Natural killer cell (primary cell): ENCODE data around the gene PCIF1. TPM values are rescaled to one million over a fixed set of nuclear protein-coding genes. Genes with fewer than 3 reads are reported as not detected.

Experiments used
- ATAC-seq, 3 donors: fragments of 150-1000 bp in 2 of 3; fragments of 200-7000 bp in 1 of 3; cut with Tn5 transposase; 1 replicate in 1 of 3; 2 replicates in 2 of 3; pipeline ENCODE4 v1.10.0; 2021; ENCODE audit warnings: mild to moderate bottlenecking in 2 of 3, moderate library complexity in 2 of 3
- DNase-seq, 2 donors: peaks; one replicate each; pipeline versions ENCODE4 v3.0.0 to v3.0.0-alpha.2; 2013 to 2021; ENCODE audit warnings: mixed read lengths in 1 of 2
- H3K27ac ChIP-seq: one replicate; pipeline ENCODE4 v1.5.1; 2013; ENCODE audit warnings: mild to moderate bottlenecking, low read length
- H3K27me3 ChIP-seq: one replicate; pipeline ENCODE4 v1.6.1; 2013; ENCODE audit warnings: low read length; ENCODE audit not compliant: control insufficient read depth, insufficient read depth
- H3K36me3 ChIP-seq: one replicate; pipeline ENCODE4 v1.6.1; 2013; ENCODE audit warnings: low read length; ENCODE audit not compliant: control insufficient read depth, insufficient read depth
- H3K4me1 ChIP-seq: one replicate; pipeline ENCODE4 v1.6.1; 2013; ENCODE audit warnings: low read length; ENCODE audit not compliant: control insufficient read depth, insufficient read depth
- H3K4me3 ChIP-seq: one replicate; pipeline ENCODE4 v1.5.1; 2013; ENCODE audit warnings: low read length
- H3K9me3 ChIP-seq: one replicate; pipeline ENCODE4 v1.6.1; 2013; ENCODE audit warnings: low read length; ENCODE audit not compliant: control insufficient read depth, insufficient read depth
- H3K27ac Mint-ChIP-seq, 2 donors: one replicate each; pipeline ENCODE4 v1.8.0; 2022; ENCODE audit warnings: mild to moderate bottlenecking in 2 of 2, mixed read lengths in 2 of 2, moderate library complexity in 1 of 2
- H3K27me3 Mint-ChIP-seq, 2 donors: one replicate each; pipeline ENCODE4 v1.8.0; 2022; ENCODE audit warnings: low read depth in 2 of 2, mixed read lengths in 2 of 2
- H3K36me3 Mint-ChIP-seq: one replicate; pipeline ENCODE4 v1.8.0; 2022; ENCODE audit warnings: mixed read lengths
- H3K4me1 Mint-ChIP-seq, 2 donors: one replicate each; pipeline ENCODE4 v1.8.0; 2022; ENCODE audit warnings: mixed read lengths in 2 of 2
- H3K4me3 Mint-ChIP-seq: one replicate; pipeline ENCODE4 v1.8.0; 2022; ENCODE audit warnings: mild to moderate bottlenecking, moderate library complexity, mixed read lengths
- H3K9me3 Mint-ChIP-seq, 2 donors: one replicate each; pipeline ENCODE4 v1.8.0; 2022; ENCODE audit warnings: mixed read lengths in 2 of 2
- CTCF ChIP-seq: fragments of 200-600 bp; IDR thresholded peaks from one replicate; pipeline ENCODE4 v1.8.0; 2022; ENCODE audit warnings: antibody characterized with exemption
- WGBS: methylation state at CpG from one replicate; pipeline ENCODE4 v1.1.7; 2013; ENCODE audit warnings: missing lambda C conversion rate; ENCODE audit not compliant: insufficient coverage; 5-methylcytosine and 5-hydroxymethylcytosine counted together
- intact Hi-C: fragments of 100-400 bp; cut with micrococcal nuclease; formaldehyde crosslinking; loops from one replicate; pipeline ENCODE4 v1.14.2; 2022
- total RNA-seq, 4 donors: library from RNA; stranded (reverse); fragments of 120-200 nt in 1 of 4; gene quantifications; one replicate each; pipeline versions ENCODE4 v1.2.3 to v1.2.4, GENCODE V29; 2013 to 2022

The PCIF1 gene
- total RNA-seq, 3 donors from 2014 or later (not counting 1 experiment from before 2014, with no cell fraction given): 72.0 to 85.1 (median 73.3) TPM

GRCh38 chr20:45894797-45895196, 39.7 kb upstream of the PCIF1 start:
- peaks cover 5 to 24% of the 10 kb centered on the region in 2 donors for H3K4me1 Mint-ChIP-seq
- intact Hi-C loops: no loop called here

GRCh38 chr20:45896641-45897161, 37.8 kb upstream of the PCIF1 start:
- DNase-seq (no peak), ATAC-seq (no peak)
- no peaks in the 10 kb centered on the region for H3K27me3 ChIP-seq
- Mint-ChIP-seq H3K27ac (no peak overlapping the region), H3K36me3 (no peaks in the 10 kb centered on the region), H3K27me3 (no peaks in the 10 kb centered on the region), H3K9me3 (no peaks in the 10 kb centered on the region), H3K4me3 (no peak overlapping the region), H3K4me1 (peaks cover 0 to 11% of the 10 kb centered on the region in 2 donors)
- intact Hi-C loops: no loop called here
- no peak overlapping the region for H3K4me3 ChIP-seq
- peaks cover 22% of the 10 kb centered on the region for H3K4me1 ChIP-seq
- H3K27ac ChIP-seq: no peak overlapping the region
- TF ChIP-seq CTCF: no peak
- peaks cover 17% of the 10 kb centered on the region for H3K36me3 ChIP-seq
- H3K9me3 ChIP-seq: no peaks in the 10 kb centered on the region
- 96% methylated on average over 14 of the region's 14 CpGs for WGBS

More at GRCh38 chr20:45894797-45895196, 39.7 kb upstream of the PCIF1 start:
- Mint-ChIP-seq H3K36me3 (no peaks in the 10 kb centered on the region), H3K27me3 (no peaks in the 10 kb centered on the region), H3K4me3 (no peak overlapping the region), H3K9me3 (no peaks in the 10 kb centered on the region), H3K27ac (no peak overlapping the region)
- WGBS: 79% methylated on average over 12 of the region's 12 CpGs
- no peak for DNase-seq
- no peak for ATAC-seq
- no peak for TF ChIP-seq CTCF
- Histone ChIP-seq H3K27ac (no peak overlapping the region), H3K9me3 (no peaks in the 10 kb centered on the region), H3K4me3 (no peak overlapping the region), H3K27me3 (no peaks in the 10 kb centered on the region), H3K4me1 (peaks cover 38% of the 10 kb centered on the region), H3K36me3 (peaks cover 17% of the 10 kb centered on the region)

GRCh38 chr20:45897289-45897688, 37.2 kb upstream of the PCIF1 start:
- H3K9me3 ChIP-seq: no peaks in the 10 kb centered on the region
- intact Hi-C loops: no loop called here
- DNase-seq: no peak
- no peak overlapping the region for H3K4me3 ChIP-seq
- ATAC-seq: no peak
- peaks cover 16% of the 10 kb centered on the region for H3K4me1 ChIP-seq
- no peak overlapping the region for H3K27ac ChIP-seq
- H3K4me1 Mint-ChIP-seq: peaks cover 0 to 5% of the 10 kb centered on the region in 2 donors
- H3K27me3 ChIP-seq: no peaks in the 10 kb centered on the region
- TF ChIP-seq CTCF: no peak
- no peaks in the 10 kb centered on the region for H3K27me3 Mint-ChIP-seq
- peaks cover 17% of the 10 kb centered on the region for H3K36me3 ChIP-seq
- WGBS: 100% methylated on average over 2 of the region's 2 CpGs
- H3K36me3 Mint-ChIP-seq: no peaks in the 10 kb centered on the region
- no peak overlapping the region for H3K4me3 Mint-ChIP-seq
- H3K9me3 Mint-ChIP-seq: no peaks in the 10 kb centered on the region
- H3K27ac Mint-ChIP-seq: no peak overlapping the region

DNA sequence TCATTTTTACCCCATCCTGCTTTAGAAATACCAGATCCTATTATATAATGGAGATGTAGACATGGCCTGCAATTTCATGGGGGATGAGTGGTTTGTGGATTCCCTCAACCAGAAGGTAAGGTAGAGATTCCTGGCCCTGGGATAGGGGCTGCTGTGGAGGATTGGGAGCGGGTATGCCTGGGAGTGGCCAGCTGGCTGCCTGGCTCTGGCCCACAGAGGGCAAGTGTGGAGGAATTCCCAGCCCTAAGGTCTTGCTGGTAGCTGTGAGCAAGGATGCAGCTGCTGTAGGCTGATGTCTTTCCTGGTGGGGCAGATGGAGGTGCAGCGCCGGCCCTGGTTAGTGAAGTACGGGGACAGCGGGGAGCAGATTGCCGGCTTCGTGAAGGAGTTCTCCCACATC, 36.8 kb upstream of the PCIF1 start:
- Mint-ChIP-seq H3K27ac (no peak overlapping the region), H3K36me3 (no peaks in the 10 kb centered on the region), H3K4me1 (peaks cover 0 to 1% of the 10 kb centered on the region in 2 donors), H3K4me3 (no peak overlapping the region), H3K27me3 (no peaks in the 10 kb centered on the region), H3K9me3 (no peaks in the 10 kb centered on the region)
- no peak for TF ChIP-seq CTCF
- DNase-seq (no peak), ATAC-seq (no peak)
- H3K27me3 ChIP-seq: no peaks in the 10 kb centered on the region
- intact Hi-C loops: no loop called here
- H3K4me3 ChIP-seq: no peak overlapping the region
- H3K9me3 ChIP-seq: no peaks in the 10 kb centered on the region
- peaks cover 12% of the 10 kb centered on the region for H3K4me1 ChIP-seq
- H3K27ac ChIP-seq: no peak overlapping the region
- peaks cover 17% of the 10 kb centered on the region for H3K36me3 ChIP-seq
- WGBS: 96% methylated on average over 7 of the region's 7 CpGs
